K562 (cell line): Measurements from ENCODE around the gene MAPT. TPM values are rescaled to one million over a fixed set of nuclear protein-coding genes. Genes with fewer than 3 reads are reported as not detected.

Experiments
- ATAC-seq: fragments of 200-7000 bp; cut with Tn5 transposase; 3 replicates; pipeline ENCODE4 v1.9.1; 2020; ENCODE audit warnings: moderate library complexity
- BruUV-seq: library from RNA; stranded (reverse); fragments of 400-500 nt; replicated peaks from 2 replicates; lab custom pipeline; 2021; lab: Mats Ljungman, UMichigan
- CTCF ChIA-PET: fragments of 300-600 bp; formaldehyde crosslinking; extraction: SDS; loops from one replicate; lab custom pipeline; 2021; ENCODE audit warnings: low intra/inter-chr PET ratio; lab: Yijun Ruan, JAX
- POLR2A ChIA-PET: fragments of 300-600, 350-650 bp; sonication (Branson Sonifier 250); formaldehyde crosslinking; extraction: SDS; loops from one replicate; lab custom pipeline; 2021; ENCODE audit warnings: antibody characterized with exemption, inconsistent platforms; lab: Yijun Ruan, JAX
- DNase-seq, 4 experiments: peaks; one replicate each; pipeline versions ENCODE4 v3.0.0 to v3.0.0-alpha.2; 2011 to 2018; ENCODE audit warnings: low spot score in 3 of 4, mixed read lengths in 3 of 4; ENCODE audit errors: extremely low read depth in 1 of 4
- FAIRE-seq: peaks from 2 replicates; lab custom pipeline; 2011; peaks lifted over from hg19 to GRCh38; lab: Jason Lieb, UNC
- H2AFZ ChIP-seq: 2 replicates; pipeline ENCODE4 v1.6.0; 2011; ENCODE audit warnings: low read depth, low read length, control low read depth, inconsistent platforms
- H3K27ac ChIP-seq: fragments of 200-600 bp; 3 replicates; pipeline ENCODE4 v1.8.0; 2011; ENCODE audit warnings: low read depth, mild to moderate bottlenecking, control low read depth, inconsistent platforms, low read length, moderate library complexity, mixed read lengths; ENCODE audit errors: extremely low read depth
- H3K27me3 ChIP-seq, 2 experiments: fragments of 300-600 bp in 1 of 2; 2 replicates in 1 of 2; 3 replicates in 1 of 2; pipeline versions ENCODE4 v1.6.0 to v1.8.0; 2011; ENCODE audit warnings: inconsistent platforms in 2 of 2, low read length in 2 of 2, mild to moderate bottlenecking in 1 of 2, mixed read lengths in 1 of 2, moderate library complexity in 1 of 2; ENCODE audit not compliant: control insufficient read depth in 2 of 2, insufficient read depth in 2 of 2
- H3K36me3 ChIP-seq: fragments of 300-600 bp; 3 replicates; pipeline ENCODE4 v1.8.0; 2011; ENCODE audit warnings: mild to moderate bottlenecking, low read length, inconsistent platforms; ENCODE audit not compliant: control insufficient read depth, insufficient read depth
- H3K4me1 ChIP-seq, 2 experiments: fragments of 200-600 bp in 1 of 2; replicated peaks in 1 of 2; 2 replicates in 1 of 2; 3 replicates in 1 of 2; pipeline versions ENCODE4 v1.5.1 to v1.8.0; 2011; ENCODE audit warnings: inconsistent platforms in 2 of 2, low read length in 2 of 2, mild to moderate bottlenecking in 1 of 2, mixed read lengths in 1 of 2, moderate library complexity in 1 of 2; ENCODE audit not compliant: control insufficient read depth in 2 of 2, insufficient read depth in 2 of 2
- H3K4me2 ChIP-seq: 2 replicates; pipeline ENCODE4 v1.6.1; 2011; ENCODE audit warnings: low read length, control low read depth, inconsistent platforms, mixed read lengths; ENCODE audit not compliant: insufficient read depth
- H3K4me3 ChIP-seq: fragments of 200-600 bp; sonication (generic), shearing (Covaris generic); 2 replicates; pipeline ENCODE4 v1.5.1; 2016; ENCODE audit warnings: control low read depth, inconsistent platforms
- H3K79me2 ChIP-seq: fragments of 200-600 bp; 3 replicates; pipeline ENCODE4 v1.8.0; 2011; ENCODE audit warnings: low read length, inconsistent platforms; ENCODE audit not compliant: control insufficient read depth, insufficient read depth
- H3K9ac ChIP-seq, 2 experiments: 2 replicates each; pipeline versions ENCODE4 v1.6.0 to v1.6.1; 2011; ENCODE audit warnings: low read depth in 2 of 2, low read length in 2 of 2, control low read depth in 1 of 2, inconsistent platforms in 1 of 2, mild to moderate bottlenecking in 1 of 2, mixed read lengths in 1 of 2; ENCODE audit not compliant: insufficient read depth in 1 of 2
- H3K9me1 ChIP-seq: one replicate; pipeline ENCODE4 v1.6.0; 2011; ENCODE audit warnings: inconsistent platforms, mild to moderate bottlenecking, low read length, moderate library complexity; ENCODE audit not compliant: control insufficient read depth, insufficient read depth
- H3K9me3 ChIP-seq: replicated peaks from 2 replicates; pipeline ENCODE4 v1.5.1; 2011; ENCODE audit warnings: low read depth, low read length, inconsistent platforms; ENCODE audit not compliant: control insufficient read depth, insufficient read depth
- H4K20me1 ChIP-seq: replicated peaks from 2 replicates; pipeline ENCODE4 v1.6.1; 2011; ENCODE audit warnings: low read length, inconsistent platforms, mixed read lengths; ENCODE audit not compliant: control insufficient read depth, insufficient read depth
- ARNT ChIP-seq, 2 experiments: fragments of 450-650 bp; IDR thresholded peaks; 2 replicates each; pipeline ENCODE4 v1.6.1; 2016; ENCODE audit warnings: mild to moderate bottlenecking in 1 of 2
- ATF6 ChIP-seq: sonication (generic); formaldehyde crosslinking; IDR thresholded peaks from 2 replicates; pipeline ENCODE4 v1.4.0; 2020; ENCODE audit warnings: mild to moderate bottlenecking, missing genetic modification reagents
- FOS ChIP-seq: IDR thresholded peaks from 3 replicates; pipeline ENCODE4 v1.6.1; 2011; ENCODE audit not compliant: insufficient read length; ENCODE audit errors: extremely low read depth
- ID3 ChIP-seq, 2 experiments: fragments of 250-450 bp in 1 of 2; fragments of 450-650 bp in 1 of 2; sonication (Bioruptor Pico) in 1 of 2; IDR thresholded peaks; 2 replicates each; pipeline versions ENCODE4 v1.6.1 to v1.8.0; 2016 to 2021; ENCODE audit warnings: mild to moderate bottlenecking in 2 of 2, moderate library complexity in 2 of 2, missing compliant biosample characterization in 1 of 2, missing genetic modification characterization in 1 of 2
- KLF6 ChIP-seq: fragments of 250-450 bp; sonication (Bioruptor Pico); IDR thresholded peaks from 2 replicates; pipeline ENCODE4 v1.4.0; 2020; ENCODE audit warnings: mild to moderate bottlenecking, moderate library complexity, borderline replicate concordance
- NCOA2 ChIP-seq, 2 experiments: fragments of 450-650 bp; IDR thresholded peaks; 2 replicates each; pipeline ENCODE4 v1.6.1; 2018; ENCODE audit warnings: mild to moderate bottlenecking in 2 of 2, moderate library complexity in 1 of 2; ENCODE audit not compliant: partially characterized antibody in 2 of 2
- NEUROD1 ChIP-seq: fragments of 150-350 bp; IDR thresholded peaks from 2 replicates; pipeline ENCODE4 v1.6.1; 2014; ENCODE audit warnings: borderline replicate concordance, low read length, low read depth; ENCODE audit not compliant: partially characterized antibody
- PHTF2 ChIP-seq: fragments of 250-450 bp; sonication (Bioruptor Pico); IDR thresholded peaks from 2 replicates; pipeline ENCODE4 v1.5.0; 2021; ENCODE audit warnings: mild to moderate bottlenecking
- ZBTB33 ChIP-seq: sonication (generic); formaldehyde crosslinking; IDR thresholded peaks from 2 replicates; pipeline ENCODE4 v1.8.1; 2023; ENCODE audit warnings: mild to moderate bottlenecking, missing genetic modification reagents
- ZHX1 ChIP-seq: fragments of 150-350 bp; conservative IDR thresholded peaks from 2 replicates; pipeline ENCODE4 v1.6.1; 2014; ENCODE audit warnings: low read length
- ZNF23 ChIP-seq: fragments of 250-450 bp; sonication (Bioruptor Pico); IDR thresholded peaks from 2 replicates; pipeline ENCODE4 v1.4.0; 2020; ENCODE audit warnings: mild to moderate bottlenecking
- ZNF512 ChIP-seq: IDR thresholded peaks from 2 replicates; pipeline ENCODE4 v1.6.1; 2016; ENCODE audit warnings: missing genetic modification characterization, missing compliant biosample characterization
- ZZZ3 ChIP-seq: fragments of 450-650 bp; IDR thresholded peaks from 2 replicates; pipeline ENCODE4 v1.6.1; 2016; ENCODE audit warnings: antibody characterized with exemption, mild to moderate bottlenecking, moderate library complexity
- WGBS: fragments of 100-300 bp; shearing (Covaris generic); methylation state at CpG from one replicate; pipeline ENCODE4 v1.1.6; 2016; ENCODE audit warnings: low coverage, mixed read lengths; ENCODE audit not compliant: insufficient coverage; ENCODE audit errors: missing lambda C conversion rate; 5-methylcytosine and 5-hydroxymethylcytosine counted together
- in situ Hi-C: fragments of 300-500 bp; cut with MboI; formaldehyde crosslinking; loops from 4 replicates; pipeline ENCODE4 v1.15.0; 2018; ENCODE audit warnings: inconsistent platforms, mixed read lengths
- intact Hi-C: fragments of 100-400 bp; cut with micrococcal nuclease; formaldehyde crosslinking; loops from 2 replicates; pipeline ENCODE4 v1.14.2; 2022
- polyA plus RNA-seq, 8 experiments: library from polyadenylated mRNA; depleted of rRNA in 4 of 8; stranded (reverse) in 5 of 8; unstranded in 3 of 8; fragments of >200 nt; fragmentation: Nextera tagmentation in 2 of 8; fragmentation: Illumina TruSeq in 1 of 8; extraction: Ambion mirVana in 2 of 8; extraction: Trizol in 1 of 8; gene quantifications; 2 replicates each; pipeline versions ENCODE4 v1.2.1 to v1.2.3, GENCODE V29; 2011 to 2014; ENCODE audit warnings: inconsistent platforms in 1 of 8, missing spikeins in 1 of 8
- total RNA-seq, 7 experiments: library from RNA; depleted of rRNA in 6 of 7; stranded (reverse); fragments of >200 nt in 6 of 7; fragmentation: Illumina TruSeq in 2 of 7; extraction: Trizol in 2 of 7; gene quantifications; 2 replicates each; pipeline versions ENCODE4 v1.2.1 to v1.2.3, GENCODE V29; 2011 to 2021; ENCODE audit warnings: low replicate concordance in 1 of 7

The MAPT gene
- total and polyA plus RNA-seq, 9 of the 15 experiments (the other 6 are each of a cell fraction or from before 2014, with no cell fraction given): 0.04 to 1.1 (median 0.36) TPM

GRCh38 chr17:46049656-46050055, 155.3 kb downstream of the MAPT start:
- Histone ChIP-seq H3K9ac (no peak overlapping the region), H3K79me2 (0 out of 3 replicates have a peak, but pooled peaks cover 3% of the 10 kb centered on the region), H3K9me3 (no peaks in the 10 kb centered on the region), H3K4me2 (no peak overlapping the region), H3K4me1 (peaks cover 0 to under 1% of the 10 kb centered on the region in 2 experiments; a peak in 2 of 5 replicates), H3K9me1 (no peaks in the 10 kb centered on the region), H3K36me3 (peaks cover 80% of the 10 kb centered on the region), H3K27ac (no peak overlapping the region), H3K4me3 (no peak overlapping the region), H2AFZ (no peak overlapping the region), H4K20me1 (no peaks in the 10 kb centered on the region), H3K27me3 (no peaks in the 10 kb centered on the region)
- DNase-seq (no peak), FAIRE-seq (no peak), ATAC-seq (no peak)
- in situ Hi-C loops: no loop called here
- intact Hi-C loops: no loop called here
- WGBS: 90% methylated on average over 5 of the region's 5 CpGs
- CTCF ChIA-PET: no interaction called here
- BruUV-seq: TSS peak; percentile 20
- POLR2A ChIA-PET: interaction anchor here (0.6 to 1.4 kb wide), 3 partner anchors 9 to 74 kb away, joined by 3 read pairs; no protein-coding TSS in a partner anchor
- TF ChIP-seq ID3 (CRISPR knock-in tag; IDR thresholded peaks at IDR 0.05): no peak
- TF ChIP-seq ID3 (tag; IDR thresholded peaks at IDR 0.05): no peak
- TF ChIP-seq ZBTB33 (CRISPR knock-in tag): no peak
- no peak for TF ChIP-seq ZNF512 (tag)
- TF ChIP-seq NCOA2 (IDR thresholded peaks at IDR 0.05; ENCODE audit: partially characterized antibody in 2 of 2): no peak
- TF ChIP-seq ARNT (IDR thresholded peaks at IDR 0.05): no peak
- TF ChIP-seq ZZZ3: no peak
- TF ChIP-seq NEUROD1: no peak
- no peak for TF ChIP-seq PHTF2 (CRISPR knock-in tag)
- no peak for TF ChIP-seq FOS
- no peak for TF ChIP-seq ATF6 (CRISPR knock-in tag)
- no peak for TF ChIP-seq ZNF23 (CRISPR knock-in tag)
- TF ChIP-seq ZHX1: no peak
- no peak for TF ChIP-seq KLF6
